Heart left ventricle (tissue), 16 donors: ENCODE data around the gene RGS6. TPM values are rescaled to one million over a fixed set of nuclear protein-coding genes. Genes with fewer than 3 reads are reported as not detected.

Experiments used
- ATAC-seq, 4 donors: fragments of 200-7000 bp; cut with Tn5 transposase; one replicate each; pipeline ENCODE4 v1.9.1; 2020 to 2022; ENCODE audit warnings: moderate library complexity in 4 of 4, mild to moderate bottlenecking in 3 of 4, moderate number of reproducible peaks in 1 of 4
- DNase-seq, 5 donors: peaks; one replicate each; pipeline ENCODE4 v3.0.0-alpha.2; 2020
- H3K27ac ChIP-seq, 12 donors: fragments of 200-600 bp; sonication (generic) in 4 of 12; one replicate each; pipeline versions ENCODE4 v1.5.0 to v1.8.0; 2016 to 2022; ENCODE audit warnings: mild to moderate bottlenecking in 2 of 12
- H3K27me3 ChIP-seq, 9 donors: fragments of 200-600 bp; sonication (generic) in 2 of 9; one replicate each; pipeline versions ENCODE4 v1.5.1 to v1.8.0; 2016 to 2022; ENCODE audit warnings: mild to moderate bottlenecking in 3 of 9
- H3K36me3 ChIP-seq, 9 donors: fragments of 200-600 bp; sonication (generic) in 2 of 9; one replicate each; pipeline versions ENCODE4 v1.5.0 to v1.8.0; 2018 to 2022; ENCODE audit warnings: mild to moderate bottlenecking in 2 of 9
- H3K4me1 ChIP-seq, 12 donors: fragments of 200-600 bp; sonication (generic) in 4 of 12; one replicate each; pipeline versions ENCODE4 v1.5.0 to v1.8.0; 2016 to 2022; ENCODE audit warnings: mild to moderate bottlenecking in 3 of 12
- H3K4me3 ChIP-seq, 12 donors: fragments of 200-600 bp; sonication (generic) in 4 of 12; one replicate each; pipeline versions ENCODE4 v1.5.0 to v1.8.0; 2017 to 2022; ENCODE audit warnings: mild to moderate bottlenecking in 9 of 12, moderate library complexity in 4 of 12
- H3K9me3 ChIP-seq, 12 donors: fragments of 200-600 bp; sonication (generic) in 4 of 12; one replicate each; pipeline versions ENCODE4 v1.5.0 to v1.8.0; 2016 to 2022; ENCODE audit warnings: mild to moderate bottlenecking in 1 of 12
- CTCF ChIP-seq, 12 donors: fragments of 200-600 bp; sonication (generic) in 4 of 12; IDR thresholded peaks; one replicate each; pipeline versions ENCODE4 v1.5.0 to v1.8.0; 2018 to 2022; ENCODE audit warnings: antibody characterized with exemption in 12 of 12, mild to moderate bottlenecking in 5 of 12
- POLR2A ChIP-seq, 2 donors: fragments of 450-650 bp; IDR thresholded peaks; one replicate each; pipeline ENCODE4 v1.6.1; 2017; ENCODE audit warnings: antibody characterized with exemption in 2 of 2, mild to moderate bottlenecking in 2 of 2, moderate library complexity in 2 of 2
- WGBS, 4 donors: extraction: QIAGEN DNeasy Blood & Tissue Kit in 2 of 4; methylation state at CpG; one replicate each; pipeline versions ENCODE4 v1.1.5 to v1.1.7; 2013 to 2018; 5-methylcytosine and 5-hydroxymethylcytosine counted together
- intact Hi-C, 10 donors: fragments of 100-400 bp; cut with DNase I; formaldehyde crosslinking; loops; one replicate each; pipeline versions ENCODE4 v1.11.1 to v1.14.2; 2022
- polyA plus RNA-seq, 2 donors: library from polyadenylated mRNA; stranded (reverse); fragments of 200-250 nt; gene quantifications; one replicate each; pipeline ENCODE4 v1.2.3, GENCODE V29; 2013
- total RNA-seq, 9 donors: library from RNA; depleted of rRNA in 2 of 9; stranded (reverse); fragments of >200 nt in 2 of 9; fragmentation: NEBNext Ultra II Directional in 3 of 9; extraction: Animal tissue kit (Norgen Biotek cat#: 25700) in 3 of 9; gene quantifications; one replicate each; pipeline versions ENCODE4 v1.1.0 to v1.2.4, GENCODE V29; 2016 to 2023
- donor health status: ischemic (EF 13 %, LVEDD 7.1; RV severe dilation, severe dysfunction).
- donor health status: healthy with polysubstance abuse.
- donor health status: DM: no; HTN: yes; CAD: no.
- donor health status: DM: no; HTN: no; CAD: no.
- donor health status: ischemic (EF 25% LVEDD 6.9; RV normal size, moderate dysfunction).
- donor health status: ischemic (EF 25% LVEDD 5.7; RV mildly dilated, moderate dysfunction).
- donor health status: healthy.
- donor health status: DM: yes; HTN: yes; CAD: no.
- donor health status: ischemic (EF 35%, LVEDD 5.7; RV mildly dilated, moderate dysfunction).
- donor health status: nonischemic (EF 11% LVEDD 7.7; RV severe dilation, severe dysfunction).
- donor health status: DM: yes; HTN: yes; CAD: no.
- donor health status: PGD.
- donor health status: ischemic (EF 29% LVEDD 5.4; RV normal size, mild dysfunction).
- donor health status: nonischemic (EF 23%, LVEDD 6.1; RV moderate dilation, normal function).

The RGS6 gene
- total and polyA plus RNA-seq, 11 donors: 1.3 to 25.4 (median 15.1) TPM

GRCh38 chr14:72172049-72172448 is 239.8 kb downstream of the RGS6 start:
- Histone ChIP-seq H3K4me3 (no peak overlapping the region), H3K27me3 (no peaks in the 10 kb centered on the region), H3K9me3 (peaks cover 0 to 2% (median 0%) of the 10 kb centered on the region in 12 donors), H3K36me3 (no peaks in the 10 kb centered on the region), H3K27ac (no peak overlapping the region), H3K4me1 (peaks cover 0 to 12% (median 1%) of the 10 kb centered on the region in 12 donors)
- DNase-seq (no peak), ATAC-seq (no peak)
- TF ChIP-seq CTCF (IDR thresholded peaks at IDR 0.05): no peak
- no peak for TF ChIP-seq POLR2A (IDR thresholded peaks at IDR 0.05)
- WGBS, 4 donors: 70 to 81% (median 71%) methylated on average over 5 of the region's 5 CpGs
- intact Hi-C loops: loop anchor here in 1 of 10 donors (10.0 kb wide), 1 partner anchor 237 kb away; the partner anchor contains the start of gene RGS6

GRCh38 chr14:72172597-72172996 is 240.4 kb downstream of the RGS6 start:
- Histone ChIP-seq H3K27me3 (no peaks in the 10 kb centered on the region), H3K4me3 (no peak overlapping the region), H3K36me3 (no peaks in the 10 kb centered on the region), H3K9me3 (no peaks in the 10 kb centered on the region), H3K27ac (no peak overlapping the region), H3K4me1 (peaks cover 0 to 15% (median 3%) of the 10 kb centered on the region in 12 donors)
- WGBS, 4 donors: 66 to 85% (median 68%) methylated on average over 3 of the region's 3 CpGs
- ATAC-seq (peak in 2 of 4 donors; percentile 36 to 58), DNase-seq (no peak)
- TF ChIP-seq POLR2A (IDR thresholded peaks at IDR 0.05) (no peak), CTCF (IDR thresholded peaks at IDR 0.05) (no peak)
- intact Hi-C loops: loop anchor here in 1 of 10 donors (10.0 kb wide), 1 partner anchor 238 kb away; the partner anchor contains the start of gene RGS6

- ATAC-seq (peak in 2 of 4 donors; percentile 12 to 27), DNase-seq (no peak)
- no peak overlapping the region for H3K27ac ChIP-seq
- no peaks in the 10 kb centered on the region for H3K36me3 ChIP-seq
- H3K4me1 ChIP-seq: peaks cover 0 to 17% (median 3%) of the 10 kb centered on the region in 12 donors
- 79 to 87% (median 84%) methylated on average over 11 of the region's 11 CpGs for WGBS, 4 donors
- TF ChIP-seq CTCF (IDR thresholded peaks at IDR 0.05) (no peak), POLR2A (IDR thresholded peaks at IDR 0.05) (no peak)
- intact Hi-C loops: loop anchor here in 1 of 10 donors (10.0 kb wide), 1 partner anchor 238 kb away; the partner anchor contains the start of gene RGS6
- no peak overlapping the region for H3K4me3 ChIP-seq
- H3K27me3 ChIP-seq: no peaks in the 10 kb centered on the region
- no peaks in the 10 kb centered on the region for H3K9me3 ChIP-seq
Observed at GRCh38 chr14:72173038-72173720, 240.9 kb downstream of the RGS6 start.

GRCh38 chr14:72177251-72177650 is 245.0 kb downstream of the RGS6 start:
- peaks cover 0 to 12% (median 3%) of the 10 kb centered on the region in 12 donors for H3K4me1 ChIP-seq
- TF ChIP-seq POLR2A (IDR thresholded peaks at IDR 0.05) (no peak), CTCF (IDR thresholded peaks at IDR 0.05) (no peak)
- H3K27ac ChIP-seq: no peak overlapping the region
- H3K9me3 ChIP-seq: peaks cover 0 to 8% (median 0%) of the 10 kb centered on the region in 12 donors
- no peaks in the 10 kb centered on the region for H3K27me3 ChIP-seq
- intact Hi-C loops: loop anchor here in 1 of 10 donors (10.0 kb wide), 1 partner anchor 242 kb away; the partner anchor contains the start of gene RGS6
- no peak overlapping the region for H3K4me3 ChIP-seq
- DNase-seq (peak in 4 of 5 donors; percentile 31 to 62 (median 51)), ATAC-seq (peak in 1 of 4 donors; percentile 30)
- no peaks in the 10 kb centered on the region for H3K36me3 ChIP-seq
- 56 to 67% (median 60%) methylated on average over 1 of the region's 1 CpG for WGBS, 4 donors
